Stimulated activated CD8-positive, alpha-beta memory T cell treated with anti-CD3 and anti-CD28 coated beads, Interleukin-4, amount 100 ng/mL, for 24 hours (primary cell): ENCODE measurements around the gene VPS4B.
A peak's percentile ranks its signal among the peaks of the same experiment; 100 is the strongest.
"Not testable (repeated sequence)": the region's sequence is repeated elsewhere in the genome, so short reads cannot be mapped to it uniquely, and the experiment has no call there.

Experiments used
- DNase-seq: peaks from one replicate; pipeline ENCODE4 v3.0.0-alpha.2; 2020; ENCODE audit warnings: low read depth

The VPS4B gene

DNA sequence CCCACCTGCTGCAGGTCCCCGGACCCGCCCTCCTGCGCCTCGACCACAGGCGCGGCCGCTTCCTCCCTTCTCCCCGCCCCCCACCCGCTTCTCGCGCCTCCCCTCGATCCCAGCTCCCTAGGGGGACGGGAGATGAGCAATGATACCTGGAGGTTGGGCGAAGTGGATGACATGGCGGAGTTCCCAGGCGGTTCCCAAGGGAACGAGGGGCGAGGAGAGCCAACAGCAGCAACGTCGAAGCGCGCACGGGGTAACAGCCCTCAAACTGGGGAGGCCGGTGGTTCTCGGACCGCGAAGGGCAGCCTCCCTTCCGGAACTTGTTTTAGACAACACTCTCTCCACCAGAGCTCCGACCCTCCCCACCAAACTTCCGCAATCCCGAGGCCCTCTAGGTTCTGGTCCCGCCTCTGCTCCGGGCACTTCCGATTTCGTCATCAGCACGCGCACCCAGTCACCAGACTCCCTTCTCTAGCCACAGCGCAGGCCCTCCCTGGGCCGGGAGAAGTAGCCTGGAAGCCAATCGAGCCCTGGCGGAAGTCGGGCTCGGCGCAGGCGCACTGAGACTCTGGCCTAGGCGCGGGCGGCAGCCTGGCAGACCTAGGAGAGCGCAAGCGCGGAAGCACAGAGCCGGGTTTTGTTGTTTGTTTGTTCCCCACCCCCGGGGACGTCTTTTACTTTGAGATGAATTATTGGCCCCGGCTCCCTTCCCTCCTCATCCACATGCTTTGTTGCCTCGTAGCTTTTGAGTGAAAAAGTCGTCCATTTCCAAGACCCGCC lies at the start of gene VPS4B:
Gene VPS4B (minus strand): TSS at position 390 of the 777 bp plus-strand sequence. CDS start 217 bp downstream, at position 173.
- peak; percentile 100 for DNase-seq

DNA sequence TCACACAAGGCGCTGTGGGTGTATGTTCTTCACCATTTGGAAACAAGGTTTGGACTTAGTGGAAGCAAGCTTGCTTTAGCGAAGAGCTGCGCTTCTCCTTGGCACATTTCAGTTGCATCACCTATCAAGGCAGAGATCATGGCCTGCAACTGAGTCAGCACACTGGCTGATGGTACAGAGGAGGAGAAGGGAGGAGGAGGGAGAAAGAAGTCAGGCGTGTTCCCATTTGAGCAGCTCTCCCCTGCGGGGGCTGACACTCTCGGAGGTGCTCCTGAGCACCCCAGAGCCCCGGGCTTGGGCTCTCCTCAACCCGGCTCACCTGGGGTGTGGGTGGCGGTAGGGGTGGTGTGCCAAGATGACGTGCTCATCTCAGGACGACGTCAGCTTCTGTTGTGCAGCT lies 48.5 kb upstream of the VPS4B start:
- DNase-seq = no peak

DNA sequence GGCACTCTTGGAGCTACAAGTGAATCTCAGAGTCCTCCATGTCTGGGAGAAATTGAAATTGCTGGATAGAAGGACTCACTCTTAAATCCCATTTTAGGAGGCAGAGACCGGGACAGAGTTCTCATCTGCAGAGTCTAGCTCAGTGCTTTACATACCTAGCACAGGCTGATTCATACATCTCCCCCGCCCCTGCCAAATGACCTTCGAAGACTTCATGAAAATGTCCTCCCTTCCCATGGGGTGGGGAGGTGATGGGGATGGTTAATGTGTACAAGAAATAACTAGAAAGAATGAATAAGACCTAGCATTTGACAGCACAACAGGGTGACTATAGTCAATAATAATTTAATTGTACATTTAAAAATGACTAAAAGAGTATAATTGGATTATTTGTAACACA lies 46.3 kb upstream of the VPS4B start:
- no peak for DNase-seq

DNA sequence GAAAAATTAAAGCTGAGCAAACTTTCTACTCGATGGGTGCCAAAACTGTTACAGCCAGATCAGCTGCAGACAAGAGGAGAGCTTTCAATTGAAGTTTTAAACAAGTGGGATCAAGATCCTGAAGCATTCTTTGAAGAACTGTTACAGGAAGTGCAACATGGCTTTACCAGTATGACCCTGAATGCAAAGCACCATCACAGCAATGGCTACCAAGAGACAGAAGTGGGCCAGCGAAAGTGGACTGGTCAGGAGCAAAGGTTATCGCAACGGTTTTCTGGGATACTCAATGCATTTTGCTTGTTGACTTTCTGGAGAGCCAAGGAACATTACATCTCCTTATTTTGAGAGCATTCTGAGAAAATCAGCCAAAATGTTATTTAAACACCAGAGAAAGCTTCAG lies 45.4 kb upstream of the VPS4B start:
- DNase-seq = no peak

DNA sequence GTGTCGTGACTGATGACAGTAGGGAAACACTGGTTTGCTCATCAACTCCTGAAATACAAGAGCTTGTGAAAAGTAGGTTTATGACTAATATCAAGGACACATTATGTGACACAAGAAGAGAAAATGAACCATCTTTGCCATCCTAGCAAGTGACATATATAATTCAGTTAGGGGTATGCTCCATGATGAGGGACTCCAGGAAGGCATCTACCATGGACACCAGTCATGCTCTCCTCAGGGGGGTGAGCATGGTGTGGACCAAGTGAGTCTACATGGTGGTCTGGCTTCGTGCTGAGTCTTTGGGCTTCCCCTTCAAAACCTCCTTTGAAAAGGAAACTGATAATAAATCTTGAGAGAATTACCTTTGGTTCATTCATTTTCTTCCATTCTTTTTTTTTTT lies 42.8 kb upstream of the VPS4B start:
- no peak for DNase-seq

DNA sequence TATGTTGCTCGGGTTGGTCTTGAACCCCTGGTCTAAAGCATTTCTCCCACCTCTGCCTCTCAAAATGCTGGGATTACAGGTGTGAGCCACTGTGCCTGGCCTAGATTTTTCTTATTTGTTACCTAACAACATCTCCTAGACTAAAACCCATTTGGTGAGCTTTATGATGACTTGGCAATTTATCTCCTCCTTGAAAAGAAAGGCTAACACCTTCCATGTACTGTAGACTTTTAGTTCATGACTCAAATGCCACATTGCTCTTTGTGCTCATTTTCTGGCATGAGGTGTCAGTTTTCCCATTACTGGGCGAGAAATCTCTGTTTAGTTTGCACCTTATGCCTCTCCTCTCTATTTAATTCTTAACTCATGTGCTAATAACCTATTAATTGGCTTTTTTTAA lies 42.2 kb upstream of the VPS4B start:
- no peak for DNase-seq

DNA sequence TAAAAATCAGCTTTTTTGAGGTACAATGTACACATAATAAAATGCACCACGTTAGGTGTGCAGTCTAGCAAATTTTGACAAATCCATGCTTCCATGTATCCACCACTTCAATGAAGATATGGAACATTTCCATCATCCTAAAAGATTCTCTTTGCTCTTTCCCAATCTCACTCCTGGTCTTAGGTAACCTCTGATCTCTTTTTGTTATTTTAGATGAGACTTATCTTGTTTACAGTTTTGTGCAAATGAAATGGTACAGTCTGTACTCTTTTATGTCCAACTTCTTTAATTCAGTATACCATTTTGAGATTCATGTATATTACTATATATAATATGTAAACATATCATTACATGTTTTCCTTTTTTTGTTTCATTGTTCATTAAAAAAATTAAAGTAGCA lies 38.1 kb upstream of the VPS4B start:
- DNase-seq = no peak

DNA sequence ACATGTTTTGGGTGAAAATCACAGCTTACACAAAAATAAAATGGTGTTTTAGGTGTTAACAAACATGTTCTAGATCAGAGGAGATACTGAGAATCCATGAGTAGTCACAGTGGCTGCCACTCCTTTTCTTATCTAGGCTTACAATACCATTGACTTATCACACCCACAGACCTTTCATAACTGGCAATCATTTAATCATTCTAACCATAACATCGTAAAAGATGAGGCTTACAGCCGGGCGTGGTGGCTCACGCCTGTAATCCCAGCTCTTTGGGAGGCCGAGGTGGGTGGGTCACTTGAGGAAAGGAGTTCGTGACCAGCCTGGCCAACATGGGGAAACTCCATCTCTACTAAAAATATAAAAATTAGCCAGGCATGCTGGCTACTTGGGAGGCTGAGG lies 35.7 kb upstream of the VPS4B start:
- no peak for DNase-seq

DNA sequence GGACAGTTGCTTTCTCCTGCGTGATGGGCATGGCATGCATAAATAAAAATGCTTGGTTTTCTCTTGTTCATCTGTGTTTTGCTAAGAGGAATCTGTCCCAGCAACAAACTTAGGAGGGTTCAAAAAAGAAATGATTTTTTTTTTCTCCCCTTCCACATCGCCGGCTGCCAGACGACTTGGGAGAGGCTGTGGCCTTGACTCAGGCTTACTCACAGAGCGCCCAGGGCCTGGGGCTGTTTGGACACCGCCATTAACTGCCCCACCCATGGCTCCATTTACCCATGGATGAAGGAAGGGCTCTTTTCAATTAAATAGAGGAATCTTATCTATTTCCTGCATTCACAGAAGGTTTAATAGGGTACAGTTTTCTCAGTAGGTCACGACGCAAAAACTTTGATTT lies 32.2 kb upstream of the VPS4B start:
- DNase-seq = no peak

DNA sequence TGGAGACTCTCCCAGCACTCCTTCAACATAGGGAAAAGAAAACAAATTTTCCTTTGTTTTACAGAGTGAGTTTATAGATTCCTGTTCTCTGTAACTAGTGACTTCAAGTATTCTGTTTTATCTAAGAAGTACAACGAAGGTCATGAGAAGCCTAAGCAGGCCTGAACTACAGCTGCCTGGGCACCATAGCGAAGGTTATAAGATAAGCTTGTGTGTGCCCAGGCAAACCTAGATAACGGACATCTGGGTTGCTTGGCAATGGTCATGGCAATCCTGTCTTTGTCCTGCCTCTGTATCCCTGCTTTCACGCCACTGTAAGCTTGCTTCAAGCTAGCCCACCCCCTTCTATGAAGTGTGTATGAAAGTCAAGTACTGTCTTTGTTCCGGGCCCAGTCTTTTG lies 30.5 kb upstream of the VPS4B start:
- DNase-seq = not testable (repeated sequence)

DNA sequence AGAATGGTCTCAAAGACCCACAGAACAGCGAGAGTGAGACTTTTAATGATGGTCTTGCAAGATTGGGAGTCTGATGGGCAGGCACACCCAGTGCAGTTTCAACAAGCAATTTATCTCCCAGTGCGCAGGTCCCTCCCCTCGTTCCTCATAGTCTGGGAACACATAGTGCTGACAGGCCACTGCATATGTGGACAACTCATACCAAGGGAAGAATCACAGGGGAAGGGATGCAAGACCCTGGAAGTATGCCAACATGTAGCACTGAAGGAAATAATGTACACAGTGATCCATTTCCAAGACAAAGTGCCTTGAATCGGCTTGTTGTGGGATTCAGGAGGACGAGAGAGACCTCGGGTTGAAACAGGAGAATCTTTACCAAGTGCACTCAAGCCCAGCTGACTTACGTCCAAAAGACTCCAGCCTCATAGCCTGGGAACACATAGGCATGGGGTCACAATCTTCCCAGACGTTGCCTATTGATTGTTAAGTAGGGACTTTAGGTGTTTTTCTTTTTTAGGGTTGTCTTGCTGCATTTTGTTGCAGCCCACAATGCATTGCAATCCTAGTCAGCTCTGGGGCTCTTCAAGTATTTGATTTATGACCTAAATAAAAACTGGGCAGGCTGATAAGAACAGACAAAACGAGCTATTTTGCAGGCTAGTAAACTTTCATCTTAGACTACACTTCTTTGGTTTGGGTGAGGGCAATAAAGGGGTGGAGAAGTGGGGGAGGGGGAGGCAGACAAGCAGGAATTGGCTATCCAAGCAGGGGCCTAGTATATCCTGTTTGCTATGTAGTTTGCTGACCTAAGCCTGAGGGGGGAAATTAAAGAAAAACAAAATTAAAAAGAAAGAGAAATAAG lies 29.8 kb upstream of the VPS4B start:
- DNase-seq = no peak

DNA sequence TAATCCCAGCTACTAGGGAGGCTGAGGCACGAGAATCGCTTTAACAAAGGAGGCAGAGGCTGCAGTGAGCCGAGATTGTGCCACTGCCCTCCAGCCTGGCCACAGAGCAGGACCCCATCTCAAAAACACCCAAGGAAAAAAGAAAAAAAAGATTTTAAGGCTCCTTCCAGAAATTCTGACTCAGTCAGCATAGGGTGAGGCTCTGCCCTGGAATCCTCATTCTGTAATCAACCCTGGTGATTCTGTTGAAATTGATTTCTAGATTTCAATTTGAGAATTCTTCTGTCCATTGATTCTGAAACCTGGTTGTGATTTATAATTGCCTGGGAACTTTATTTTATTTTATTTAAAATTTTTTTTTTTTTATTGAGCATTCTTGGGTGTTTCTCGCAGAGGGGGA lies 27.1 kb upstream of the VPS4B start:
- no peak for DNase-seq

DNA sequence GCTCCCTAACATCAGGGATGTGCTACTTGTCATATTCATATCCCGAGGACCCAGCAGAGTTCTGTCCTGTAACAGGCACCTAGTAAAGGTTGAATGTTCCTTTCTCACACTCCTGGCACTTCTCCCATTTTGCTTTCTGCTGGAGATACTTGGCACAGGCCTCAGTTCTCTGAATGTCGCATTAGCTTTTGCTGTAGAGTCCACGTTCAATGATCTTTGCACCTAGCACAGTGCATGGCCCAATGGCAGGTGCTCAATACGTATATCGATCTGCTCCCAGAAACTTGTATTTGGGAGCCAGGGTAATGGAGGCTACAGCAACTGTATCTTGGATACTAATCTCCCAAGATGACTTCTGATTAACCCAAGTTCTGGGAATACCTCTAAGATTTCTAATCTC lies 24.8 kb upstream of the VPS4B start:
- no peak for DNase-seq

DNA sequence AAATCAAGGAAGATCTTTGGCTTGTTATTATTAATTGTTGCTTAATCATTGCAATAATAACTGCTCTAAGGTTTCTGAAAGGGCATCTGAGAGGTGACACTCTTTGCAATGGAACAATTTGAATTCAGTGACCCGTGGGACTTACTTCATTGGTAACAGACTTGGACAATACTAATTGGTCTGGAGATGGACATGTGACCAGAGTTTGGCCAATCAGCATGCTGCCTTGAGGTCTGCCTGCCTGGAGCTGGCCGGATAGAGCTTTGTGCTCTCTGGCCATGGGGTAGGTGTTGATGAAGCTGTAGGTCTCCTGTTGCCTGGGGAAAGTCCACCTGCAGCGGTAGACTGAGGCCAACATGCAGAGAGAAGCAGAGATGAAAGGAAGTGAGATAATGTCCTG lies 24.0 kb upstream of the VPS4B start:
- DNase-seq = no peak

DNA sequence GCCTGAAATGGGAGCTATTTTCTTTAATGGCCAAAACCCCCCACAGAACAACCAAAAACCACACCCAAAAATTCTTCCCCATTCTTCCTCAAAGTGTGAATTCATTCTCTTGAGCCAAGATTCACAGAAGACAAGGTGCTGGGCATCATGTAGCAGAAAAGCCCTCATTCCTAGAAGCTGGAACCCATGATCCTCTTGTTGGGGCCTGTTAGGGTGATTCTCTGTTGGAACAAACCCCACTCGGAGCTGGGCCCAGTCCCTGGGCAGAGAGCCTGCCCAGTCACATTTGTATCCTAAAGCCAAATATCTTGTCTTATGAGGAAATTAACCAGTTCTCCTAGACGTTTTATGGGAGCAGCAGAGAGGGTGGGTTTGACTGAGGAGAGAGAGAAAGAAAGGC lies 22.8 kb upstream of the VPS4B start:
- no peak for DNase-seq

DNA sequence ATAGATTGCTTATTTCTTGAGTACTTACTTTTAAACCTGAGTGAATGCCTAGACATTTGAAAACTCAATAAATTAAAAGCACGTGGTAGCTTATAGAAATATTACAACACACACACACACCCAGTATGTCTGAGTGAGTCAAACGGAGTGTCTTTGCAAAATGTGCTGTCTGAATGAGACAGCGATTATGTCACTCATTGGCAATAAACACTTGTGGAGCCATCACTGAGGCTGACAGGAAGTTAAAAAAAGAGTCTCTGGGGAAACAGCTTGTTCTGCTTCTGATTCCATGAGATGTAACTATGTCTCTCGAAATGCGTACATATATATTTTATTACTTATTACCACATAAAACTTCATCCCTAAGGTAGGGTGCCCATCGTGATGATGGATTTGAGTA lies 22.3 kb upstream of the VPS4B start:
- DNase-seq = no peak

DNA sequence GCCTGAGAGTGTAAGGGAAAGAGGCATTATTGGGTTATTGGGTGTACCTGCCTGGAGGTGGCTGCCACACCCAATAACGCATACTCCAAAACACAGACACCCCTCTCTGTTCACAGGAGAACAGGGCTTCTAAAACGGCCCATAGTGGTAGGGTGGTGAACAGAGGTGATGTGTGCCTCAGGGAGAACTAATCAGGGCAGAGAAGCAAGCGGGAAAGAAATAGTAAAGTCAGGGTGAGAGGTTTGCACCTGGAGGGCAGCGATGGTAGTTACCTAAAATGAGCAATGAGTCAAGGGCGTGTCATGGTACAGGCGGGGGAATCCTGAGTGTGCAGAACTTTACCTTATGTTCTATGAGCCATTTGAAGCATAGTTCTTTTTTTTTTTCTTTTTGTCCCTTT lies 21.6 kb upstream of the VPS4B start:
- no peak for DNase-seq

DNA sequence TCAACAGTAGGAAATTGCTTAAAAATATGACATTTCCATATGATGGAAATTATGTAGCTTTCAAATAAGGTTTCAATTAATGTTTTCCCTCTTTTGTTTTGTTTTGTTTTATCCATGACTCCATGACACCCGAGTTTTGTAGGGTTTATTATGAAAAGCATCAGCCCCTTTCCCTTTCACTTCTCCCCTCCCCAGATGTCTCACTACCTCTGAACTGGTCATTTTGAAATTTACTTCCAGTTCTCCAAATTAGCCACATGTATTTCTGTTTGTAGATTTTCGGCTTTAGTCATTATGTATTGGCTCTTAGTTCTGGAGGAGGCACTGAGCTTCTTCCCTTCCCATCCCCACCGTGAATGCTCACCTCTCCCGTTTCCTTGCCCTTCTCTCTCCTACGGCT lies 18.6 kb upstream of the VPS4B start:
- DNase-seq = no peak

DNA sequence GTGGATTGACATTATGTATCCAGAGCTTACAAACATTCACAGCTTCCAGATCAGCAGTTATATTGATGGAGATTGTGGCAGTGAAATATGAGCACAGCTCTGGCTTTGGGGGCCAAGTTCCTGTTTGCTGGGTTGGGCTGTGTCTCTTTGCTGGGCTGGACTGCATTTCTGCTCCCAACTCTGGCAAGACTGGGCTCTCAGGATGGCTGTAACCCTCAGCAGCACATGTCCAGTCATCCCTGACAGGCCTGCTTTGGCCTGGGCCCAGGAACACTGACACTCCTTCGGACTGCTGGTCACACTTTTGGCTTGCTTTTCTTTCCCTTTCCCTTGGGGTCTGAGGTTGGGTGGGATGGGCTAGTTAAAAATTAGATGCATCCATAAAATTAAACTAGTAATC lies 17.9 kb upstream of the VPS4B start:
- DNase-seq = no peak

DNA sequence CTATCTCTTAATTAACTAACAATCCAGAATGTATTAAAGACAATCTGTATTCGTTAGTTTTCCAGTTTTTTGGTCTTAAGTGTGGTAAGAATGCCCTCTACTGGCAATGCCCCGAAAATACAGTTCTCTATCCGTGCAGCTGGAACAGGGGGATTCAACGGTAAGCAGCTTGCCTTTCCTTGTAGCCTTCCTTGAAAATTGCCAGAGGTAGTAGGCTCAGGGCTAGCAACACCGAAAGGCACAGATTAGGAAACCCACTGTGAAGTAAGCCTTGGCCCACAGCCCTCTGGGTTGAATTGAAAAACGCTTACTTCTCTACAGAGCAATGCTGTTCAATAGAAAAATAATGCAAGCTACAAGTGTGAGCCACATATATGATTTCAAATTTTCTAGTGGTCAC lies 17.1 kb upstream of the VPS4B start:
- no peak for DNase-seq

DNA sequence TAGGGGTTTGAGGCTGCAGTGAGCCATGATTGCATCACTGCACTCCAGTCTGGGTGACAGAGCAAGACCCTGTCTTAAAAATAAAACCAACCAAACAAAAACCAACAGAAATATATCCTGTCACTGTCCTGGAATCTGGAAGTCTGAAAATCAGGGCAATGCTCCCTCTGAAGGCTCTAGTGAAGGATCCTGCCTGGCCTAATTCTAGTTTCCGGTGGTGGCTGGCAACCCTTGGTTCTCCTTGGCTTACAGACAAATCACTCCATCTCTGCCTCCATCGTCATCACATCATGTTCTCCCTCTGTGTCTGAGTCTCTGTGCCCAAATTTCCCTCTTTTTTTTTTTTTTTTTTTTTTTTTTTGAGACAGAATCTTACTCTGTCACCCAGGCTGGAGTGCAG lies 15.9 kb upstream of the VPS4B start:
- no peak for DNase-seq

DNA sequence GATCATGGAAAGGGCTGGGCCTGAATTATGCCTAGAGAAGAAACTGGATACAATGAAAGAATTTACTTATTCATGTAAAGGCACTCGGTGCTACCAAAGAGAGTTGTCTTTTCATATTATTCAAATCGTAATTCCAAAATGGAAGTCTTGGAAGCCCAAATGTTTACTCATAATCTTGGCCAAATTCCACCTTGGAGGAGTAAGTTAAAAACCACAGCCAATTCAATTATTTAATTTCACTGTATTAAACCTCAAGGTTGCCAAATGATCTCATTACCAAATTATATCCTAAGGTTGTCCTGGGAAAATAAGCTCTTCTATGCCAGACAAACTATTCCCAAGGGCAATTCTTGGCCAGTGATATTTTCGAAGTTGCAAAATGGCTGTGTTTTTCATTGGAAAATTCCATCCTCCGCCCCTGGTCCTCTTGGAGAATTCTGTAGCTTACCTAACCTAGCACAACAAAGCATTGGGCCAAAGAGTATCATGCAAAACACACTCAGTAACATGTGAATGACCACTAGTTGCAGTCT lies 11.1 kb upstream of the VPS4B start:
- DNase-seq = no peak

DNA sequence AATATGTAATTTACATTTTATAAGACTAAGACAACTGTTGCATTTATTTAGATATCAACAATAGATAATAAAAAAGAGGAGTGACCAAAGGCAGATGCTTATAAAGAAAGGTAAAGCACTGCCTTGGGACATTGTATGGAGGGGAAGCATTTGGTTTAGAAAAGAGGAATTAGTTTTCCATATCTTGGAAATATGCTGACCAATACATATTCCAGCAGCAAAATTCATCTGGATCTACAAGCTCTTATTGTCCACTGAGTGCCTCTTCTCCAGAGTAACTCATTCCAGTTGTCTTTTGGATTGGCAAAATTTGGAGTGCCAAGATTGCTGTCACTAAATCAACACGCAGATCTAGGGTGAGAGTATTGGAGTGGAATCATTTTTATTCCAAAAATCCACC lies 8.9 kb upstream of the VPS4B start:
- DNase-seq = no peak
